Activated naive CD4-positive, alpha-beta T cell (primary cell): Measurements from ENCODE around the gene STK32B.
"Not testable (repeated sequence)": the region's sequence is repeated elsewhere in the genome, so short reads cannot be mapped to it uniquely, and the experiment has no call there.

ENCODE experiments used
- DNase-seq, 4 experiments: peaks; one replicate each; lab custom pipeline; 2025; lab: John Stamatoyannopoulos, UW

STK32B gene

DNA sequence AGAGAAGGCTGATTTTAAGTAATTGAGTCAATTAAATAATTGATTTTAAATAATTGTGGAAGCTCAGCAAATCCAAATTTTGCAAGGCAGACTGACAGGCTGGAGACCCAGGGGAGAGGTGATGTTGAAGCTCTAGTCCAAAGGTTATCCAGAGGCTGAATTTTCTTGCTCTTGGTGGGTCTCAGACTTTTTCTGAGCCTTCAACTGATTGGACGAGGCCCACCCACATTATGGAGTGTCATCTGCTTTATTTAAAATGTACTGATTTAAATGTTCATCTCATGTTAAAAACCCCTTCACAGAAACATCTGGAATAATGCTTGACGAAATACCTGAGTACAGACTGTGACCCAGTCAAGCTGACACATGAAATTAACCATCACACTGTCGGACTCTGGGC is 20.4 kb upstream of the STK32B start:
- no peak for DNase-seq

DNA sequence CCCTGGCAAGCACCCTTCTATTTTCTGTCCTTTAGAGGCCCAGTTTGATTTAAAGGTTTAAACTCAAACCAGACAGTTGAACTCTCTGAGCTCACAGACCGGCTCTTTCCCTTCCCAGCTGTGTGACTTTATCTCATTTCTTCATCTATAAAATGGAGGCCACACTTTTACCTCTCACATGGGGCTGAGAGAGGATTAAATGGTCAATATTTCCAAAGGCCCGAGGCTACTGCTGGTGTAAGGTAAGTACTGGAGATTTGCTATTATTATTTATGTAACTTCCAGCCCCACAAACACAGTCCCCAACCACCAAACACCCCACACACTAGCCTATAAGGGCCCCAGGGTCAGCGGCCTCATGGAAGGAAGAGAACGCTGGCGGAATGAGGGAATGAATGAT is 18.5 kb upstream of the STK32B start:
- no peak for DNase-seq

DNA sequence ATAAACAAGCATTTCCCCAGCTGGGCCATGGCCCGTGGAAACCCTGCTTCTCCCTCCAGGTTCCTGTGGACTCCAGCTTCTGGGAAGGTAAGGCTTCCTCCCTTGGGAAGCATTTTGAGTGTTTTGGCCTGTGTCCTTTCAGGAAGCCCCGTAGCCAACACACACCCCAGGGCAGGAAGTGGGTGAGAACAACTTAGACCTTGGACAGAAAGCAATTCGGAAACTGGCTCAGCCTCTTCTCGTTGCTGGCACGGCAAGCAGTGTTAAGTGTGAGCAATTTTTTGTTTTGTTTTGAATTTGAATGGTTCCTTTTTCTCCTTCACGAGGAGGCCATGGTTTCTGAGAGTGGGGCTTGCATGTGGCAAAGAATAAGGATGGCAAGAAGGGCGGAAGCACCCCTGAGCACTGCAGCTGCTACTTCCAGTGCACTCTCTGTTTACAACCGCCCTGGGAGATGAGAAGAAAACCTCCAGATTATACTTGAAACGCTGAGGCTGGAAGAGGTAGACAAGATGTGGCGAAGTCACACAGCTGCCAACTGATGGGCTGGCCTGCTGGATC is 17.9 kb upstream of the STK32B start:
- DNase-seq = no peak

DNA sequence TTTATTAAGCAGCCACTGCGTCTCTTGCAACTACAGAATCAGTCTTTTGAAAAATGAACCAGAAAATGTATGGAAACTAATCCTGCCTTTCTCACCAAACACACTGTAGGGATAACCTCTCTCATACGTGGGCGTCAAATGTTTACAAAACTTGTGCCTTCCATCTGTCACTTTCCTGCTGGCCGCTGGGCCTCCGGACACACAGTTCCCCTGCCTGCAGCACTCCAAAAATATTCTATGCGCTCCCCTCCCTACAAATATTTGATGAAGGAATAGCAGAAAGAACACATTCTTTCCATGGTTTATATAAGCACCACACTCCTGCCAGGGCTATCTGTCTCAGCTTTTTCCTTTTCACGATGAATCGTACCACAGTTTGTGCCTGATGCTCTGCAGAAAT is 17.1 kb upstream of the STK32B start:
- no peak for DNase-seq

DNA sequence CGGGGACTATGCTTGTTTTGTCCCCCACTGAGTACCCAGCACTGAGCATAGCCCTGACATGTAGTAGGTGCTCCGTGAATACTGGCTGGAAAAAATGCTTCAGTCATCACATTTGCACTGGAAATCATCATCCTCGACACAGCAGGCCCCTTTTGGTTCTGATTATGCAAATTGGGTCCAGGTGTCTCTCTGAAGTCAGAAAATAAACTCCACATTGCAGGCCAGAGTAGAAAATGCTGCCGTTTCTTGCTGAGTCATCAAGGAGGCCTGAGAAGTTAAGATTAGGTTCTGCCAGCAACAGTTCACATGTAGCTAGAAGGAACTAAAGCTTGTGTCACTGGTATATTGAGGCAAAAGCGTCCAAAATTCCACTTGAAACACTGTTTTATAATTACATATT is 15.0 kb upstream of the STK32B start:
- no peak for DNase-seq

DNA sequence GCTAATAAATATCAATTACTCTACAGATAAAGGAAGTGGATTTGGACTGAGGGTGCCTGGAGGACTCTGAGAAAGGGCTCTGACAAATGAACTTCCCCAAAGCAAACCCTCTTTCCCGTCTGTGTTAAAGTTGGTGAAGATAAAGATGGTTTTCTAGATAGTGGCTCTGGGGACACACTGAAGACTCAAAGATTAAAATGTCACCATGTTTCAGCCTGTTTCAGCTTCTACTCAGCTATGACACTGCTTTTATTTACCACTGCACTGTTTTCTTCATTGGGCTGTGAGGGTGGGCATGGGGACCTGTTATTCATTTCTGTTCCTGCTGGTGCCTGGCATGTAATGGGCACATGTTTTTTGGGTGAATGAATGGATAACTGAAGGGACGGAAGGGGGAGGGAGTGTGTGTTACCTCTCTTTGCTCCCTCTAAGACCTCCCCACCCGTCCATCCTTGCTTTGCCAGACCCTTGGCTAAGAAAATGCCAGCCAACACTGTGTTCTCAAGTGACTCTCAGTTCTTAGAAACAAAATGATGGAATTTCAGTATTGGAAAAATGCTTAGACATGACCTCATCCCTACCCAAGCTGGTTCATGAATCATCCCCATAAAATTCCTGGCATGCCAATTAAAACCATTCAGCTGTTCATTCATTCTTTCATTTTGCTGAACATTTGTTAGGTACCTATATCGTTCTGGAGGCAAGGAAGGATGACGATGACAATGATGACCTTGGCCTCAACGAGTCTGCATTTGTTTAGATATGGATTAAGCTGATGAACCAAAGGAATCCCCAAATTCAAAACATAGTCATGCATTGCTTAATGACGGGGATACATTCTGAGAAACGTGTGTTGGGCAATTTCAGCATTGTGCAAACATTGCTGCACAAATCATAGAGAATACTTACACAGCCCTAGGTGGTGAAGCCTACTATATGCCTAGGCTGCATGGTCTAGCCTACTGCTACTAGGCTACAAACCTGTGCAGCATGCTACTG is 13.4 kb upstream of the STK32B start:
- no peak for DNase-seq

DNA sequence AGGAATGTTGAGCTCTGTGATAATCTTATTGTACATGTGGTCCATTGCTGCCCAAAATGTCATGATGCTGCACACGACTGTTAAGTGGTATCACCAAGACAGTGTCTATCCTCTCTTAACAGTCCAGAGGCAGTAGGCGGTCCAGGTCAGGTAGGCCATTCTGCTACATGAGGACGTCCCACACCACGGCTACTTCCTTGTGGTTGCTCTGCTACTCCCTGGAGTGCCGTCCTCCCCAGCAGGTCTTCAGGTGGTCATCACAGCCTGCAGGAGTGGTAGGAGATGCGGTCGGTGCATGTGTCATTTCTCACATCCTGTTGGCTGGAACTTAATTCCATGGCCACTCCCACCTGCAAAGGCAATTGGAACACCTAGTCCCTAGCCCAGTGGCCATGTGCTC is 11.5 kb upstream of the STK32B start:
- no peak for DNase-seq

DNA sequence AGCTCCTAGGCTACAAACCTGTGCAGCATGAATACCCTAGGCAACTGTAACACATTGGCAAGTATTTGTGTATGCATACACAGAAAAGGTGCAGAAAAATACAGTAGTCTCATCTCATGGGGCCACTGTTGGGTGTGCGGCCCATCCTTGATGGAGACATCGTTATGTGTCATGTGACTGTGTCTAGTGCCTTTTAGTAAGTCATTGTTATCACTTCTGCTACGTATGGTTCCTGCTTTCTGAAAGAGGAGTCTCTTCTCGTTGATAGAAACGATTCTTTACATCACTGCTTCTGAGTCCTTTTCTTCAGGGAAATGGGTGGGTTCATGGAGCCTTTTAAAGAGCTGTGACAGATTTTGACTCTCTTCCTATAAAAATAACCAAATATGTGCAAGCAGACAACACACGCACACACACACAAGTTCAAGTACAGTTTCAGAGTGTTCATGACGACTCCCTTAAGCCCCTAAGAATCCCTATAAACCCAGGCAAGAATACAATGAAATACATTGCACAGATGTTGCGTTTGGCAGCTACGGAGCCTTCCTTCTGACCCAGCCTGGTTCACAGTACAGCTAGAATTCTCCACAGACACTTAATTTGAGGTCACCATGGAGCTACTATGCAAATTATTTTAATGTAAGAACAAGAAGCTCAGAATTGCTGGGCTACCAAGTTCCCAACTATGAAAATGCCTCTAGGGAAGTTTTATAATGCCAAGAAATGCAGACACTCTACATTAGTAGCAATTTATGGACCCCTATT is 10.2 kb upstream of the STK32B start:
- DNase-seq = no peak

DNA sequence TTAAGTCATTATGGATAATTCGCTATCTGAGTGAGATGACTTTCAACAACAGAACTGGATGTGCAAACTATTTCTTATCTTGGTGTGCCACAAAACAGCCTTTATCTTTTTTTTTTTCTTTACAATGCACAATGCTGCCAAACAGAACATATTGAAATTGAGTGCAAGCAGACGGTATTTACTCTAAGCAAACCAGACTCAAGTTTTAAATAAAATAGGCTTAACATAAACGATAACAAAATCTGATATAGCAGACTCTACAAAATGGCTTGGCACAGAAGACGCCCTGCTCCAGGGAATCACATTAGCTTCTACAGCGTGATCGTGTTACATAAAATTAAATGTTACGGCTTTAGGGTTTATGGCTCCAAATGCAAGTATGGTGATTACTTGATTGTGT is 9.6 kb upstream of the STK32B start:
- no peak for DNase-seq

DNA sequence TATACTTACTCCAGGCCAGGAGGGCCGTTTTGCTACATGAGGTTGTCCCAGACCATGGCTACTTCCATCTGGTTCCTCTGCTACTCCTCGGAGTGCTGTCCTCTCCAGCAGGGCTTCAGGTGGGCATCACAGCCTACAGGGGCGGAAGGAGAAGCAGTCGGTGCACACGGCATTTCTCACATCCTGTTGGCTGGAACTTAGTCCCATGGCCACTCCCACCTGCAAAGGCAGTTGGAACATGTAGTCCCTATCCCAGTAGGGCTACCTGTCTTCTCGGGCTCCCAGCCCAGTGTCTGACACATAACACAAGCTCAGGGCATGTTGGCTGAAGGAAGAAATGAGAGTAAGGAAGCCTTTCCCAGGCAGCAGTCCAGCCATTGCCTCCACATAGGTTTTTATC is 7.7 kb upstream of the STK32B start:
- no peak for DNase-seq

DNA sequence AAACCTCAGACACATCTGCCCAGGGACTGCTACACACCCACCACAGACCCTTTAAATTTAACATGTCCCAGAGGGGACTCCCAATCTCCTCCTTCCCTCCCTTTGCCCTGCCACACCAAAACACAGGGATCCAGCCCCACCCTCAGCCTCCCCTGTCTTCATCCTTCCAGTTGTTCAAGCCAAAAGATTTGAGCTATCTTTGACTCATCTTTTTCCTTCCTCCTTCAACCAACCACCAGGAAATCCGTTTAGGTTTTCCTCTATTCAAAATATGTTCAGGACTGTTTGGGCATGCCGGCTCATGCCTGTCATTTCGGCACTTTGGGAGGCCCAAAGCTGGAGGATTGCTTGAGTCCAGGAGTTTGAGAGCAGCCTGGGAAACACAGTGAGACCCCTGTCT is 6.9 kb upstream of the STK32B start:
- no peak for DNase-seq

DNA sequence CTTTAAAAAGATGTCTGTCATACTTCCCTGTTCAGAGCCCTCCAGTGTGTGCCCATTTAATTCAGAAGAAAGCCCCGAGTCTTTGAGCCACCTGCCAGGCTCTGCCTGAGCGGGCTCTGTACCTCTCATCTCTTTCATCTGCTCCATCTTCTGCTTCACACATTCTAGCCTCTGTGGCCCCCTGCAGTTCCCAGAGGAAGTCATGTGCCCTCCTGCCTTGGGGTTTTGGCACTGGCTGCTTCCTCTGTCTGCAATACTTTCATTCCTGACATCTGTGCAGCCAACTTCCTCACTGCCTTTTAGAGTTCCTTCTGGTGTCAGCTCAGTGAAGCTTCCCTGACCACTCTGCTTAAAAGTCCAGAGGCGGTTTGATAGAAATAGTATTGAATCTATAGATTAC is 6.2 kb upstream of the STK32B start:
- no peak for DNase-seq

DNA sequence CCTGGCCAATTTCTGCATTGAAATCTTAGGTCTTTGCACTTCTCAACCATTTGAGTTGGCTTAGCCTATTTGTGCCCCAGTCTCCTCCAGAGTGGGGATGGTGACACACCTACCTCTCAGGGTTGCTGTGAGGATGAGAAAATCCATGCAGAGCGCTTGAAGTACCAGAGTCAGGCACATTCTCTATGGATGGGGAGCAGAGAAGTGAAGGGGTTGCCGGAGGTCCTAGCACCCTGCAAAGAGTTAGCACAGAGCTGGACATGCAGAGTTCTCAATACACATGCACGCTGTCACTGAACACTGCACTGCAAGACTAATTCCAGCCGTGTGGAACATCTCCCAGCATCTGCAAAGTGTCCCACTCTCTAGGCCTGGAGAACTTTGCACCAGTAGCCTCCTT is 2.6 kb upstream of the STK32B start:
- DNase-seq = no peak

DNA sequence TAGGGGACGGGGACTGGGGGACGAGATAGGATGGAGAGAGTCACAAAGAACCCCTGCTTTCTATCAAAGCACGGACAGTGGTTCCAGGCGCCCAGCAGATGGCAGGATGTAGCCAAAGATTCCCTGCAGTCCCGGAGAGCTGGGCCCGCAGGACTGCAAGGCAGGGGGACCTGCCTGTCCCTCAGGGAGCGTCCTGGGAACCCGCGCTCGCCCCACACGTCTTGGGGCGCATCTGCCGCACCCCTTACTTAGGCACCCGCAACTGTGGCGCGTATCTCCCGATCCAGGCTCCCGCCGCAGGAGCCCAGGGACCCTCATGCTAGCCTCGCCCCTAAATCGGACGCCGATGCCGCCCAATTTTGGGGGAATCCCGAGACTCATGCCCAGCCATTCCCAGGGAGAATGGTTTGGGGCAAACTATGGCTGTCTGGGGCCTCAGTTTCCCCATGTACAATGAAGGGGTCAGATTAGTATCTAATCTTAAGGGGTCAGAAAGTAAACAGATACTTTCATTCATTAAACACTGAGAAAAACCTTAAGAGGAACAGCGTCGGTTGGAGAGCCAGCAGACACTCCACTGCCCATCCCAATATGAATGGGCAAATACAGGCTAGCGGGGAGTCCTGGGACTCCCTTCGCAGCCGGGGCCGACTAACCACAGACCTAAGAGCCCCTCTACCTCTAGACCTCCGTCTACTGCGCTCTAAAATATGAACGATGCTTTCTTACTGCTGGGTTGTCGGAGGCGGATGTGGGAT is 581 bp upstream of the STK32B start:
- DNase-seq = no peak

DNA sequence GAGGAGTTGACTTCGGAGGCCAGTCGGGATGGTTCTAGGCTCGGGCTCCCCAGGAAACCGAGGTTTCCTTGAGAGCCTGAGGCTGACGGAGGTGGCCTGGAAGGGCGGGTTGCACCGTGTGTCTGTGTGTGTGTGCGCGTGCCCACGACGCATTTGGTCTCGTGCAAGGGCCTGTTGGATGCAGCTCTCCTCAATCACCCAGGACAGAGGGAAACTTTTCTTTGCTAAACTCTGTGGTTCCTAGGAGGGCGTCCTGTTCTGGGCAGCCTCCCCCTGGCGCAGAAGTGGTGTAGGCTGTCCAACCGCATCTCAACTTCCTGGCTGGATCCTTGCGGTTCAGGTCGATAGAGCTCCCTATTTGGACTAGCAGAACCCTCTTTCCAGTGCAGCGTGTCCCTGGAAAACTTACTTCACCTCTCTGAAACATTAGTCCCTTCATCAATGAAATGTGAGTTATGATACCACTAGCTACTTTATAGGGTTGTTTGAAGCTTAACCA is 973 bp downstream of the STK32B start:
- DNase-seq = no peak

DNA sequence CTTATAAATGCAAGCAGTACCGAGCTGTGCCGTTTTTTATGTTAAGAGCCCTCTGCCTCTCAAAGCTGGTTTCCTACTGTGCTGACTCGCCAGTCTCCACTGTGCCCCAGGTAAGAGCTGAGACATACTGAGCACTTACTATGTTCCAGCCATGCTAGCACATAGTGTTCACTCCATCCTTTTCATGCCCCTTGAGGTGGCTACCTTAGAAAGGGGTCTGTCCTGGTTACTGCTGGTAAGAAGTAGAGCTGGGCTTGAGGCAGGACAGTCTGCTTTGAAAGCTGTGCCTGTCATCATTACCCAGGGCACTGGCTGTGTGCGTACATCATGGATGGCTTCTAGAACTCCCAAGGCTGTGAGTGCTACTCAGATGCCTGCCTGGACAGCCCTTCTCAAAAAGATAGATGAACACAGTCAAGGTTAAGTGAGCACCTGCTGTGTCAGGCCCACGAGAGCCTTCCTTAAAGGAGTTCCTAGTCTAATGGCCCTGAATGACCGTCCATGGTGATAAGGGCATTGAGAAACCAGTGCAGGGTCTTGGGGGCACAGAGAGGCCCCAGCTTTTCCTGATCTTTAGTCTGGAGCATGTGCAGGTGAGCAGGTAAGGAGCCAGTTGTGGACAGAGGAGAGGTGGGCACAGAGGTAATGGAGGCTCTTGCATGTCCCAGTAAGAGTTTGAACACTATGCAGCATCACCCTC is 1.6 kb downstream of the STK32B start:
- no peak for DNase-seq

DNA sequence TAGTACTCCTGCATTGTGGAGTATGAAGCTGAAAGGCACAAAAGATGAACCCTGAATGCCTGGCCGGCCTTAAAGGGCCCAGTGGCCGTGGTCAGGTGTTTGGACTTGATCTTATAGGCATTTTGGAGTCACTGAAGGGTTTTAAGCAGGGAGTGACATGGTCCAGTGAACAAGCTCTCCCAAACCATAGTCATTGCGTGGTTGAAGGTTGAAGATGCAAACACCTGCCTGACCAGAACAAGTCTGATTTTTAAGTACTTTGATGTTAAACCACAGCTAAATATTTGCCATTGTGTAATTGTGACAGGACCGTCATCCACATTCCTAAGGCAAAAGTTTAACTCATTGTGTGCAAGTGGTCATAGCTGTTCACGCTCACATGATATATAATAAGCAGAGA is 3.3 kb downstream of the STK32B start:
- no peak for DNase-seq

DNA sequence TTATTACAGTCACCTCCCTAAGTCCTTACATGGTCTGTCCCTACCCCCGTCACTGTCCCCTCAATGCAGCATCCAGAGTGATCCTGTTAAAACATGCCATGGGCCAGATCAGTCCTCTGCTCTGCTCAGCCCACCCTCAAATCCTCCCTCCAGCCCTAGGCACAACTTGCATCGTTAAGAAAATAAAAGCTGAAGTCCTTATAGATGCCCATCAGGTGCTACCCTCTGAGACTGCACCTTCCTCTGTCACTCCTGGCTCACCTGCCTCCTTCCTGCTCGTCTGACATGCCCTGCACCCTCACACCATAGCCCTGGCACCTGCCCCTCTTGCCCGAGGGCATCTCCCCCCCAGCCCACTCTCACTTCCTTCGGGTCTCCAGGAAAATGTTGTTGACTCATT is 4.1 kb downstream of the STK32B start:
- no peak for DNase-seq

DNA sequence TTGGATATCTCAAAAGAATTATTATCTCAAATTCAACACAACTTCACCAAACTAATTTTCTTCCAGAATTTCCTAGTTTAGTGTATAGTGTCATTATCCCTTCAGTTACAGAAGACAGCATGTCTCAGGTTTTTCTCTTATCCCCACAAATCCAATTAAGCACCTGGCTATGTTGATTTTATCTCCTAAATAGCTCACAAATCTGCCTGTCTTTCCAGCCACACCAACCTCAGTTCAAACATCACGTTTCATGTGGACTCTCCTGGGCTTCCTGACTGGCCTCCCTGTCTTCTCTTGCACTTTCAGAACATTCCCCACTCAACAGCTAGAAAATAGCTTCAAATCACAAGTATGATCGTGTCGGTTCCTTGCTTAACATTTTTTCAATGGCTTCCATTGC is 14.8 kb downstream of the STK32B start:
- no peak for DNase-seq

DNA sequence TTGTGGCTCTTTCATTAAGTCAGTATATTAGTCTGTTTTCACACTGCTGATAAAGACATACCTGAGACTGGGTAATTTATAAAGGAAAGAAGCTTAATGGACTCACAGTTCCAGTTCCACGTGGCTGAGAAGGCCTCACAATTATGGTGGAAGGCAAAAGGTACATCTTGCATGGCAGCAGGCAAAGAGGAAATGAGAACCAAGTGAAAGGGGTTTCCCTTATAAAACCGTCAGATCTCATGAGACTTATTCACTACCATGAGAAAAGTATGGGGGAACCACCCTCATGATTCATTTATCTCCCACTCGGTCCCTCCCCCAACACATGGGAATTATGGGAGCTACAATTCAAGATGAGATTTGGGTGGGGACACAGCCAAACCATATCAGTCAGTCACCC is 15.7 kb downstream of the STK32B start:
- DNase-seq = not testable (repeated sequence)

DNA sequence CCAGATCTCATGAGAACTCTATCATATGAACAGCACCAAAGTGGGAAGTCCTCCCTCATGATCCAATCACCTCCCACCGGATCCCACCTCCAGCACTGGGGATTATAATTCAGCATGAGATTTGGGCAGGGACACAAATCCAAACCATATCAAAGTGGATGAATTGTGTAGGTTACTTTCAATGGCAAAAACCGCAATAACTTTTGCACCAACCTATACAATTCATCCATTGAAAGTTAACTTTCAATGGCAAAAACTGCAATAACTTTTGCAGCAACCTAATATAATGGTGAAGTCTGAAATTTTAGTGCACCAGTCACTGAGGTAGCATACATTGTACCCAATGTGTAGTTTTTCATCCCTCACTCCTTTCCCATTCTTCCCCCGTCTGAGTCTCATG is 16.6 kb downstream of the STK32B start:
- no peak for DNase-seq
